LoVo (cell line): ENCODE measurements around the gene PFKFB1.
"Not testable (repeated sequence)": the region's sequence is repeated elsewhere in the genome, so short reads cannot be mapped to it uniquely, and the experiment has no call there.

Source experiments
- DNase-seq: peaks from one replicate; pipeline ENCODE4 v3.0.0-alpha.2; 2016; ENCODE audit warnings: low spot score

PFKFB1 gene

GRCh38 chrX:54992911-54993622 is 921 bp downstream of the PFKFB1 start:
- DNase-seq: no peak

GRCh38 chrX:54991706-54992105 is 2.3 kb downstream of the PFKFB1 start:
- DNase-seq: no peak

DNA sequence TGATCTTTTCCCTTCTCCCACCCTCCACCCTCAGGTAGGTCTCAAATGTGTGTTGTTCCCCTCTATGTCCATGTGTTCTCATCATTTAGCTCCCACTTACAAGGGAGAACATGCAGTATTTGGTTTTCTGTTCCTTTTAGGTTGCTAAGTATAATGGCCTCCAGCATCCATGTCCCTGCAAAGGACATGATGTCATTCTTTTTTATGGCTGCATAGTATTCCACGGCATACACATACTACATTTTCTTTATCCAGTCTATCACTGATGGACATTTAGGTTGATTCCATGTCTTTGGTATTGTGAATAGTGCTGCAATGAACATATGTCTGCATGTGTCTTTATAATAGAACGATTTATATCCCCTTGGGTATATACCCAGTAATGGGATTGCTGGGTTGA is 10.7 kb downstream of the PFKFB1 start:
- DNase-seq: not testable (repeated sequence)

DNA sequence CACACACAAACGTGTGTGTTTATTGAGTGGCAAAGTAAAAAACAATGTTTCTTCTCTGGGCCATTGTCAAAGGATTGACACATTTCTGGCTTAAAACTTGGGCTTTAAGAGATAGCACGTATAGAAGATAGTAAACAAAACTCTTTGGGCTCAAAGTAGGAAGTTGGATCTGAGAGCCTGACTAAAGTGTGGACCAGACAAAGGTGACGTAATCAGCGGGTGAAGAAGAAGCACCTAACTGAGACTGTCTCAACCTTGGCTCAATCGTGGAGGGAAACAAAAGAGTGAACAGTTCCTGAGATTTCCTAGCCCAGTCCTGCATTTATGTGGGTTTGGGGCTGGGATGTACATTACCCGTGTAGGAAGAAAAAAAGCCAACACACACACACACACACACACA is 13.7 kb downstream of the PFKFB1 start:
- no peak for DNase-seq

DNA sequence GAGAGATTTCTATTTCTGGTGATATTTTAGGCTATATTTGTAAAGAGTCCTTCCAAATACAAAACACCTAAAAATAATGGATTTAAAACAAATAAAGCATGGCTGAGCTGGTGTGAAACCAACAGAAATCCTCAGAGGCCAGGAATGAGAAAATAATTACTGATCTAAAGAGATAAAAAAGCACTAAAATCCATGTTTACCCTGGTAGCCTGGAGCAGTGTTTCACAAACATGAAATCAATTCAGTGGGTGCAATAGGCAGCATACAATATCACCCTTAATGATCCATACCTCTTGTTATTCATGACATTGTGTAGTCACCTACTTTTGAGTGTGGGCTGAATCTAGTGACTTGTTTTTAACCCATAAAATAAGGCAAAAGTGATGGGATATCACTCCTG is 14.6 kb downstream of the PFKFB1 start:
- no peak for DNase-seq

DNA sequence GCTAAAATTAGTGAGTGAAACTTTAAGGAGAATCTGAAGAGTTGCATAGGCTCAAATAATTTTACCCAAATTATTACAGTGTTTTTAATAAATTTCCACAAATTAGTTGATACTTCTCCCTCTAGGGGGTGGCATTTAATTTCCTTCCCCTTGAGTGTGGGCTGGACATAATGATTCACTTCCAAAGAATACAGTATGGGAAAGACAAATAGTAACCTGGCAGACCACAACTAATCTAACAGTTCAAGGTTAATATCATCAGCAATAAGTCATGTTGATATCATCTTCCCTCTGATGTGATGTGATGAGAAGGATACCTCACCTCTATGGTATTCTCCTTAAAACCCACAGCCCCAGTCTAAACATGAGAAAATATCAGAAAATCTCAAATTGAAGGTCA is 15.5 kb downstream of the PFKFB1 start:
- DNase-seq: no peak

- DNase-seq: no peak
Observed at GRCh38 chrX:54977387-54977786, 16.6 kb downstream of the PFKFB1 start.

- DNase-seq: no peak
Observed at GRCh38 chrX:54964766-54965497, 29.1 kb downstream of the PFKFB1 start.

- no peak for DNase-seq
Observed at GRCh38 chrX:54961750-54962149, 32.2 kb downstream of the PFKFB1 start.

GRCh38 chrX:54950730-54951375 is 43.1 kb downstream of the PFKFB1 start:
- no peak for DNase-seq

GRCh38 chrX:54945224-54945623 is 48.8 kb downstream of the PFKFB1 start:
- DNase-seq: no peak

DNA sequence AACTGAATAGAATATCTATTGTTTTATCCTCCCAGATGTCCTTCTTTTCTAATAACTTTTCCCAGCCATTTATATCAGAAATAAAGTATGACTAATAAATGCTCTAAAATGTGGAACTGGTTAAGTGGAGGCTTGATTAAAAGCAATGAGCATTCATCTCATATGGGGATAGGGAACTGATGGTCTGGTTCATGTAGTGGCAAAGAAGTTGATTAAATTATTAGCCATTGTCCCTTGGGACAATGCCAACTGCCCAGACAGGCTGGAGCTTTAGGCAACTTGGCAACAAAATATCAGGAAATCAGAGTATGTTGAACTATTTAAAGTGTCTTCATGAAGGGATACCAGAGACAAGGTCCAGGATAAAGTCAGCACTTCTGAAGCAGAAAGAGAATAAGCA is 49.2 kb downstream of the PFKFB1 start:
- no peak for DNase-seq

DNA sequence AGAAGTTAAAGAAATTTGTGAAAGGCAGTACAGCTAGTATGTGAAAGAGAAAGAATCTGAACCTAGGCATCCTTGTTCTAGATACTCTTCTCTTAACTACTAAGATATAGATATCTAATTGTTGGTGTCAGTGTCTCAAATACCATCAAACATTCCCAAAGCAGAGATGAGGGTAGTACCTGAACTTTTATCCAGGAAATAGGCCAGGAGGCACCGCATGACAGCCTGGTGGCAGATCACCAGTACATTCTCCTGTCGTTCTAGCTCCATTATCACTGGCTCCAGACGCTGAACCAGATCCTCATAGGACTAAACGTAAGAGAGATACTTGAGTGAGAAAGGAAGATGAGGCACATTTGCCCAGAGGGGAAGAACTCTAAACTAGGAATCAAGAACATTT is 56.6 kb downstream of the PFKFB1 start:
- no peak for DNase-seq

DNA sequence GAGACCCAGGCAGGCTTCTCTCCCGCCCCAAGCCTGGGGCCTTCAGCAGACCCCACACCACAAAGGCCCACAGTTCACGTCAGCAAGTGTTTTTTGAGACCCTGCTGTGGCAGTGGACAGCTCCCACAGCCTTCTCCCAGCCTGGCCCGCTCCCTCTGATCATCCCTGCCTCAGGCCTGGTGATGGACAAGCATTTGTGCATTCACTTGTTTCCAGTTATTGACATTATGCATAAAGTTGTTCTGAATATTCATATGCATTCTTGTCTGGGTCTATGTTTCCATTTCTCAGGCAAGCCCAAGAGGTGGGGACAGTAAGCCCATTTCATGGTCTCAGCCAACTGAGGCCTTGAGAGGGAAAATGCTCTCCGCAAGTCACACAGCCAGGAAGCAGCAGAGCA is 58.7 kb downstream of the PFKFB1 start:
- no peak for DNase-seq

DNA sequence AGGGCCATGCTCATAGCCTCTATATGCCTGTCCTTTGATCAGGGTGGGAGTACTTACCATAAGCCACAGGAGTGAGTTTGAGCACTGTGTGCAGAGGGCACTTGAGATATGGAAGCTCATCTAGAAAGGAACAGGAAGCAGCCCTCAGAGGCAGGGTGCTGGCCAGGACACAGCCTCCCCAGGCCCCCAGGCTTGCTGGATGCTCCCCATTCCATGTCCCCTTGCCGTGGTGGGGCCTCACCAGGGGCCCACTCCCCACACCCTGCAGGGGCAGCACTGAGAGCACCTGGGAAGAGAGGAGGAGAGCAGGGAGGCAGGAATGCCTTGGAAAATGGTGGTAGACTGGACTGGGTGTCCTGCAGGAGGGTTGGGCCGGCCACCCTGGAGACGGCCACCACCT is 59.1 kb downstream of the PFKFB1 start:
- no peak for DNase-seq

GRCh38 chrX:54934058-54934457 is 59.9 kb downstream of the PFKFB1 start:
- DNase-seq: no peak

DNA sequence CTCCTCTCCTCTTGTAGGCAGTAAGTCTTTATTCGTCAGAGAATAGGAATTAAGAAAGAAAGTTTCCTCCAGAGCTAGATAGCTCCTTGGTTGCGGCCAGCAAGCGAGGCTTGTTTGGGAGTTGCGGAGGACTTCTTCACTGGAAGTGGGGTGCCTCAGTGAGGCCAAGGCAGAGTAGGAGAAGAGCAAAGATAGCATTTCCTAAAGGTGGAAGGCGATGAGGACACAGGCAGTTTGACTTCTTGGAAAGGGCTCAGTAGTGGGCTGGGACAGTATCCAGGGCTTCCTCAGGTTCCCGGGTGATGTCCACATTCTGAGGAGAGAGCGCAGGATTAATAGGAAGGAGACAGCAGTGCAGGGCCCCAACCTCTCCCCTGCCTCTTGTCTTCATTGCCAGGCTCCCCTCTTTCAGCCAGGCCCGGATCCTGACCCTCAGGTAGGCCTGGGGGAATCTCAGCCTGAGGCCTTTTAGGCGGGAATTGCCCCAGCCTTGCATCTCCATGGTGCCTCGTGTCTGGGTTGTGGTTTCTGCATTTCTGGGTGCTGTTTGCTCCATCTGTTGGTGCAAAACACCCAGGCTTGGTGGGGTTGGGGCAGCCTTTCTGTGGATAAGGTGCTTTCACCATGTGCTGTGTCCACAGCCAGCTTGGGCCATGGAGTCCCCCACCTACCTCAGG is 60.7 kb downstream of the PFKFB1 start:
- no peak for DNase-seq

GRCh38 chrX:54931107-54931506 is 62.9 kb downstream of the PFKFB1 start:
- no peak for DNase-seq

DNA sequence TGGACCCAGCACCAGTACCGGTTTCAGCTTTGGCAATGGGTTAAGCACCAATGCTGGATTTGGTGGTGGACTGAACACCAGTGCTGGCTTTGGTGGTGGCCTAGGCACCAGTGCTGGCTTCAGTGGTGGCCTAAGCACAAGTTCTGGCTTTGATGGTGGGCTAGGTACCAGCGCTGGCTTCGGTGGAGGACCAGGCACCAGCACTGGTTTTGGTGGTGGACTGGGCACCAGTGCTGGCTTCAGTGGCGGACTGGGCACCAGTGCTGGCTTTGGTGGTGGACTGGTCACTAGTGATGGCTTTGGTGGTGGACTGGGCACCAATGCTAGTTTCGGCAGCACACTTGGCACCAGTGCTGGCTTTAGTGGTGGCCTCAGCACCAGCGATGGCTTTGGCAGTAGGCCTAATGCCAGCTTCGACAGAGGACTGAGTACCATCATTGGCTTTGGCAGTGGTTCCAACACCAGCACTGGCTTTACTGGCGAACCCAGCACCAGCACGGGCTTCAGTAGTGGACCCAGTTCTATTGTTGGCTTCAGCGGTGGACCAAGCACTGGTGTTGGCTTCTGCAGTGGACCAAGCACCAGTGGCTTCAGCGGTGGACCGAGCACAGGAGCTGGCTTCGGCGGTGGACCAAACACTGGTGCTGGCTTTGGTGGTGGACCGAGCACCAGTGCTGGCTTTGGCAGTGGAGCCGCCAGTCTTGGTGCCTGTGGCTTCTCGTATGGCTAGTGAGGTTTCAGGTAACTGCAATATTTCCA is 63.5 kb downstream of the PFKFB1 start:
- DNase-seq: no peak

GRCh38 chrX:54928876-54929275 is 65.1 kb downstream of the PFKFB1 start:
- DNase-seq: no peak

DNA sequence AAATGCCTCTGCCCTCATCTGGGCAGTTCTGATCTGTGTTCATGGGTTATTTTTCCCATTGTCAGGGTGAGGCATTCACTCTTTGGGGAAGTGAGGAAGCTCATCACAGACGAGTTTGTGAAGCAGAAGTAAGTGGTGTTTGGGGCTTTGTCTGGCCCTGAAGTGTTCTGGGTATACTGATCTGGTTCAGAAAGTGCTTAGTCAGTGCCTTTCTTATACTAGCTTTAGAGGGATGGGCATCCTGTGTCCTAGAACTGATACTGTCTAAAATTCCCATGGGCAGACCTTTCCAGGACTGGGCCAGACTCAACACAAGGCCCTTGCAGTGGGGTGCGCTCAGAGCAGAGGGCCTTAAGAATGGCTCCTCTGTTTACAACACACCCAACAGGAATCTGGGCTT is 67.0 kb downstream of the PFKFB1 start:
- DNase-seq: no peak

- DNase-seq: no peak
Observed at GRCh38 chrX:54923376-54923775, 70.6 kb downstream of the PFKFB1 start.
